ENCODE results near the gene CDKN1B. TPM values are rescaled to one million over a fixed set of nuclear protein-coding genes. Genes with fewer than 3 reads are reported as not detected.
A peak's percentile ranks its signal among the peaks of the same experiment; 100 is the strongest.

CDKN1B gene
- total and polyA plus RNA-seq, 11 donors: 19.0 to 44.9 (median 34.3) TPM

- H3K4me1 ChIP-seq: peaks cover 0 to 58% (median 41%) of the 10 kb centered on the region in 12 donors
- peak overlapping the region in 9 of 12 donors; percentile 5 to 100 (median 99) for H3K27ac ChIP-seq
- no peaks in the 10 kb centered on the region for H3K9me3 ChIP-seq
- no peaks in the 10 kb centered on the region for H3K27me3 ChIP-seq
- TF ChIP-seq, protein P1, sequence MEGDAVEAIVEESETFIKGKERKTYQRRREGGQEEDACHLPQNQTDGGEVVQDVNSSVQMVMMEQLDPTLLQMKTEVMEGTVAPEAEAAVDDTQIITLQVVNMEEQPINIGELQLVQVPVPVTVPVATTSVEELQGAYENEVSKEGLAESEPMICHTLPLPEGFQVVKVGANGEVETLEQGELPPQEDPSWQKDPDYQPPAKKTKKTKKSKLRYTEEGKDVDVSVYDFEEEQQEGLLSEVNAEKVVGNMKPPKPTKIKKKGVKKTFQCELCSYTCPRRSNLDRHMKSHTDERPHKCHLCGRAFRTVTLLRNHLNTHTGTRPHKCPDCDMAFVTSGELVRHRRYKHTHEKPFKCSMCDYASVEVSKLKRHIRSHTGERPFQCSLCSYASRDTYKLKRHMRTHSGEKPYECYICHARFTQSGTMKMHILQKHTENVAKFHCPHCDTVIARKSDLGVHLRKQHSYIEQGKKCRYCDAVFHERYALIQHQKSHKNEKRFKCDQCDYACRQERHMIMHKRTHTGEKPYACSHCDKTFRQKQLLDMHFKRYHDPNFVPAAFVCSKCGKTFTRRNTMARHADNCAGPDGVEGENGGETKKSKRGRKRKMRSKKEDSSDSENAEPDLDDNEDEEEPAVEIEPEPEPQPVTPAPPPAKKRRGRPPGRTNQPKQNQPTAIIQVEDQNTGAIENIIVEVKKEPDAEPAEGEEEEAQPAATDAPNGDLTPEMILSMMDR (IDR thresholded peaks at IDR 0.05): no peak
- no peak for TF ChIP-seq POLR2A (IDR thresholded peaks at IDR 0.05)
- no peak for ATAC-seq
- 41 to 48% (median 44%) methylated on average over 4 of the region's 4 CpGs for WGBS, 4 donors
- no peak for DNase-seq
- intact Hi-C loops (cut with DNase I): loop anchor here in 4 of 10 donors (5.0 to 10.0 kb wide), 2 partner anchors 64 to 67 kb away; partner anchors contain the start of gene APOLD1 (in 4 of the 4)
- H3K4me3 ChIP-seq: peak overlapping the region in 8 of 12 donors; percentile 77 to 94 (median 91)
- peaks cover 0 to 37% (median 30%) of the 10 kb centered on the region in 9 donors for H3K36me3 ChIP-seq
Measured at GRCh38 chr12:12720672-12721161, 3.5 kb downstream of the CDKN1B start.

- peaks cover 0 to 37% (median 30%) of the 10 kb centered on the region in 9 donors for H3K36me3 ChIP-seq
- H3K27ac ChIP-seq: peak overlapping the region in 9 of 12 donors; percentile 17 to 100 (median 99)
- ATAC-seq (no peak), DNase-seq (no peak)
- WGBS, 4 donors: 42 to 54% (median 49%) methylated on average over 3 of the region's 3 CpGs
- H3K4me3 ChIP-seq: peak overlapping the region in 6 of 12 donors; percentile 4 to 94 (median 91)
- no peaks in the 10 kb centered on the region for H3K27me3 ChIP-seq
- TF ChIP-seq POLR2A (IDR thresholded peaks at IDR 0.05): no peak
- TF ChIP-seq, protein P1 (IDR thresholded peaks at IDR 0.05): no peak
- intact Hi-C loops (cut with DNase I): loop anchor here in 4 of 10 donors (5.0 to 10.0 kb wide), 2 partner anchors 64 to 66 kb away; partner anchors contain the start of gene APOLD1 (in 4 of the 4)
- H3K9me3 ChIP-seq: no peaks in the 10 kb centered on the region
- peaks cover 0 to 55% (median 38%) of the 10 kb centered on the region in 12 donors for H3K4me1 ChIP-seq
Measured at GRCh38 chr12:12721176-12721751, 4.1 kb downstream of the CDKN1B start.

DNA sequence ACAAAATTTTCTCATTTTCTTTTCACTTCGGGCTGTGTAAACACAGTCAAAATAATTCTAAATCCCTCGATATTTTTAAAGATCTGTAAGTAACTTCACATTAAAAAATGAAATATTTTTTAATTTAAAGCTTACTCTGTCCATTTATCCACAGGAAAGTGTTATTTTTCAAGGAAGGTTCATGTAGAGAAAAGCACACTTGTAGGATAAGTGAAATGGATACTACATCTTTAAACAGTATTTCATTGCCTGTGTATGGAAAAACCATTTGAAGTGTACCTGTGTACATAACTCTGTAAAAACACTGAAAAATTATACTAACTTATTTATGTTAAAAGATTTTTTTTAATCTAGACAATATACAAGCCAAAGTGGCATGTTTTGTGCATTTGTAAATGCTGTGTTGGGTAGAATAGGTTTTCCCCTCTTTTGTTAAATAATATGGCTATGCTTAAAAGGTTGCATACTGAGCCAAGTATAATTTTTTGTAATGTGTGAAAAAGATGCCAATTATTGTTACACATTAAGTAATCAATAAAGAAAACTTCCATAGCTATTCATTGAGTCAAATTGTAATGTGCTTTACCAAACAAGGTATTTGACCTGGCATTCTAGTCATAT lies 4.8 kb downstream of the CDKN1B start:
- Histone ChIP-seq H3K4me3 (peak overlapping the region in 9 of 12 donors; percentile 66 to 82 (median 79)), H3K27me3 (no peaks in the 10 kb centered on the region), H3K9me3 (no peaks in the 10 kb centered on the region), H3K36me3 (peaks cover 0 to 37% (median 30%) of the 10 kb centered on the region in 9 donors), H3K27ac (peak overlapping the region in 10 of 12 donors; percentile 20 to 100 (median 99)), H3K4me1 (peaks cover 0 to 57% (median 40%) of the 10 kb centered on the region in 12 donors)
- ATAC-seq (no peak), DNase-seq (no peak)
- intact Hi-C loops (cut with DNase I): loop anchor here in 4 of 10 donors (5.0 to 10.0 kb wide), 2 partner anchors 63 to 65 kb away; partner anchors contain the start of gene APOLD1 (in 4 of the 4)
- 68 to 76% (median 70%) methylated on average over 2 of the region's 2 CpGs for WGBS, 4 donors
- TF ChIP-seq, protein P1 (IDR thresholded peaks at IDR 0.05): no peak
- no peak for TF ChIP-seq POLR2A (IDR thresholded peaks at IDR 0.05)

All from heart left ventricle (tissue), 16 donors.